ENCODE measurements around the gene ST6GALNAC5. TPM values are rescaled to one million over a fixed set of nuclear protein-coding genes. Genes with fewer than 3 reads are reported as not detected.

Gene ST6GALNAC5
- total RNA-seq, 2 experiments from 2014 or later, result not detected

- Mint-ChIP-seq H3K27ac (no peak overlapping the region), H3K4me3 (no peak overlapping the region), H3K4me1 (ENCODE audit: low read depth) (no peaks in the 10 kb centered on the region), H3K9me3 (no peaks in the 10 kb centered on the region), H3K36me3 (ENCODE audit: low read depth) (no peaks in the 10 kb centered on the region), H3K27me3 (peaks cover 32% of the 10 kb centered on the region)
- Histone ChIP-seq H3K9me3 (ENCODE audit: control insufficient read depth in 1 of 2, insufficient read depth in 1 of 2, low read length in 2 of 2) (no peaks in the 10 kb centered on the region), H3K27ac (ENCODE audit: low read depth in 1 of 2, low read length in 2 of 2) (no peak overlapping the region), H3K36me3 (ENCODE audit: insufficient read depth, low read length) (no peaks in the 10 kb centered on the region), H3K27me3 (ENCODE audit: control insufficient read depth in 1 of 2, insufficient read depth in 2 of 2, low read length in 2 of 2) (no peaks in the 10 kb centered on the region), H3K4me1 (ENCODE audit: insufficient read depth, low read length) (no peaks in the 10 kb centered on the region), H3K4me3 (ENCODE audit: low read length) (no peak overlapping the region)
- CTCF ChIA-PET, result no interaction called here
- intact Hi-C loops (cut with DNase I, micrococcal nuclease), result no loop called here
- POLR2A ChIA-PET, result no interaction called here
- DNase-seq, result no peak
- no peak for TF ChIP-seq CTCF (IDR thresholded peaks at IDR 0.05)
- no peak for ATAC-seq (ENCODE audit: poor library complexity)
Observed at GRCh38 chr1:77031106-77031662, 163.9 kb downstream of the ST6GALNAC5 start.

- ChIA-PET POLR2A (no interaction called here), CTCF (no interaction called here)
- TF ChIP-seq CTCF (IDR thresholded peaks at IDR 0.05), result no peak
- Mint-ChIP-seq H3K27ac (no peak overlapping the region), H3K4me3 (no peak overlapping the region), H3K36me3 (ENCODE audit: low read depth) (no peaks in the 10 kb centered on the region), H3K9me3 (peaks cover 4% of the 10 kb centered on the region), H3K4me1 (ENCODE audit: low read depth) (no peaks in the 10 kb centered on the region), H3K27me3 (peaks cover 19% of the 10 kb centered on the region)
- H3K27me3 ChIP-seq (ENCODE audit: control insufficient read depth in 1 of 2, insufficient read depth in 2 of 2, low read length in 2 of 2), result no peaks in the 10 kb centered on the region
- no peaks in the 10 kb centered on the region for H3K36me3 ChIP-seq (ENCODE audit: insufficient read depth, low read length)
- DNase-seq (no peak), ATAC-seq (ENCODE audit: poor library complexity) (no peak)
- H3K4me3 ChIP-seq (ENCODE audit: low read length), result no peak overlapping the region
- H3K4me1 ChIP-seq (ENCODE audit: insufficient read depth, low read length), result no peaks in the 10 kb centered on the region
- no peaks in the 10 kb centered on the region for H3K9me3 ChIP-seq (ENCODE audit: control insufficient read depth in 1 of 2, insufficient read depth in 1 of 2, low read length in 2 of 2)
- no peak overlapping the region for H3K27ac ChIP-seq (ENCODE audit: low read depth in 1 of 2, low read length in 2 of 2)
- intact Hi-C loops (cut with DNase I, micrococcal nuclease), result no loop called here
Observed at GRCh38 chr1:77036560-77036959, 169.3 kb downstream of the ST6GALNAC5 start.

- Histone ChIP-seq H3K27me3 (ENCODE audit: control insufficient read depth in 1 of 2, insufficient read depth in 2 of 2, low read length in 2 of 2) (no peaks in the 10 kb centered on the region), H3K9me3 (ENCODE audit: control insufficient read depth in 1 of 2, insufficient read depth in 1 of 2, low read length in 2 of 2) (no peaks in the 10 kb centered on the region), H3K36me3 (ENCODE audit: insufficient read depth, low read length) (no peaks in the 10 kb centered on the region), H3K4me3 (ENCODE audit: low read length) (no peak overlapping the region), H3K4me1 (ENCODE audit: insufficient read depth, low read length) (no peaks in the 10 kb centered on the region), H3K27ac (ENCODE audit: low read depth in 1 of 2, low read length in 2 of 2) (no peak overlapping the region)
- CTCF ChIA-PET, result no interaction called here
- no peak for TF ChIP-seq CTCF (IDR thresholded peaks at IDR 0.05)
- DNase-seq (no peak), ATAC-seq (ENCODE audit: poor library complexity) (no peak)
- Mint-ChIP-seq H3K36me3 (ENCODE audit: low read depth) (no peaks in the 10 kb centered on the region), H3K9me3 (peaks cover 4% of the 10 kb centered on the region), H3K27ac (no peak overlapping the region), H3K4me3 (no peak overlapping the region), H3K27me3 (peaks cover 14% of the 10 kb centered on the region), H3K4me1 (ENCODE audit: low read depth) (no peaks in the 10 kb centered on the region)
- intact Hi-C loops (cut with DNase I, micrococcal nuclease), result no loop called here
- POLR2A ChIA-PET, result no interaction called here
Observed at GRCh38 chr1:77037038-77037437, 169.8 kb downstream of the ST6GALNAC5 start.
